DND-41 (cell line): ENCODE results near the gene SLC44A2.

Experiments
- ATAC-seq: fragments of 200-7000 bp; cut with Tn5 transposase; 3 replicates; pipeline ENCODE4 v1.9.1; 2021; ENCODE audit warnings: low read depth; ENCODE audit not compliant: insufficient read depth
- DNase-seq: peaks from one replicate; pipeline ENCODE4 v3.0.0-alpha.2; 2020
- H2AFZ ChIP-seq: 2 replicates; pipeline ENCODE4 v1.6.0; 2012; ENCODE audit warnings: low read depth, low read length
- H3K27ac ChIP-seq: 2 replicates; pipeline ENCODE4 v1.5.1; 2012; ENCODE audit warnings: low read length, inconsistent platforms
- H3K27me3 ChIP-seq: fragments of 200-600 bp; sonication (generic); 2 replicates; pipeline ENCODE4 v1.6.0; 2012; ENCODE audit warnings: low read length, mild to moderate bottlenecking, inconsistent platforms; ENCODE audit not compliant: insufficient read depth, poor library complexity
- H3K36me3 ChIP-seq: 2 replicates; pipeline ENCODE4 v1.5.1; 2012; ENCODE audit warnings: low read length, inconsistent platforms; ENCODE audit not compliant: insufficient read depth
- H3K4me1 ChIP-seq: 2 replicates; pipeline ENCODE4 v1.5.1; 2012; ENCODE audit warnings: mild to moderate bottlenecking, low read length; ENCODE audit not compliant: insufficient read depth
- H3K4me2 ChIP-seq: 2 replicates; pipeline ENCODE4 v1.6.0; 2012; ENCODE audit warnings: mild to moderate bottlenecking, moderate library complexity, low read length, inconsistent platforms; ENCODE audit not compliant: insufficient read depth
- H3K4me3 ChIP-seq, 2 experiments: fragments of 200-600 bp in 1 of 2; shearing (Covaris generic) in 1 of 2; 2 replicates each; pipeline ENCODE4 v1.5.1; 2012 to 2016; ENCODE audit warnings: inconsistent platforms in 2 of 2, low read length in 2 of 2, mild to moderate bottlenecking in 2 of 2, low read depth in 1 of 2, moderate library complexity in 1 of 2
- H3K79me2 ChIP-seq: 2 replicates; pipeline ENCODE4 v1.6.0; 2012; ENCODE audit warnings: low read length, inconsistent platforms; ENCODE audit not compliant: insufficient read depth
- H3K9ac ChIP-seq: 2 replicates; pipeline ENCODE4 v1.6.0; 2012; ENCODE audit warnings: low read depth, mild to moderate bottlenecking, inconsistent platforms, low read length, moderate library complexity
- H3K9me3 ChIP-seq: 2 replicates; pipeline ENCODE4 v1.5.1; 2012; ENCODE audit warnings: low read length, moderate library complexity, mild to moderate bottlenecking, inconsistent platforms; ENCODE audit not compliant: insufficient read depth, severe bottlenecking
- H4K20me1 ChIP-seq: 2 replicates; pipeline ENCODE4 v1.6.0; 2012; ENCODE audit warnings: low read length; ENCODE audit not compliant: insufficient read depth
- EZH2 ChIP-seq: IDR thresholded peaks from 3 replicates; pipeline ENCODE4 v1.6.1; 2012; ENCODE audit warnings: borderline replicate concordance, low read depth, mild to moderate bottlenecking, moderate library complexity, low read length, inconsistent platforms; ENCODE audit not compliant: severe bottlenecking
- TF ChIP-seq, protein P1 (sequence below): IDR thresholded peaks from 2 replicates; pipeline ENCODE4 v1.5.1; 2012; ENCODE audit warnings: borderline replicate concordance, low read length, moderate library complexity, mild to moderate bottlenecking; ENCODE audit not compliant: poor library complexity, severe bottlenecking; ENCODE audit errors: extremely low read depth

The SLC44A2 gene

DNA sequence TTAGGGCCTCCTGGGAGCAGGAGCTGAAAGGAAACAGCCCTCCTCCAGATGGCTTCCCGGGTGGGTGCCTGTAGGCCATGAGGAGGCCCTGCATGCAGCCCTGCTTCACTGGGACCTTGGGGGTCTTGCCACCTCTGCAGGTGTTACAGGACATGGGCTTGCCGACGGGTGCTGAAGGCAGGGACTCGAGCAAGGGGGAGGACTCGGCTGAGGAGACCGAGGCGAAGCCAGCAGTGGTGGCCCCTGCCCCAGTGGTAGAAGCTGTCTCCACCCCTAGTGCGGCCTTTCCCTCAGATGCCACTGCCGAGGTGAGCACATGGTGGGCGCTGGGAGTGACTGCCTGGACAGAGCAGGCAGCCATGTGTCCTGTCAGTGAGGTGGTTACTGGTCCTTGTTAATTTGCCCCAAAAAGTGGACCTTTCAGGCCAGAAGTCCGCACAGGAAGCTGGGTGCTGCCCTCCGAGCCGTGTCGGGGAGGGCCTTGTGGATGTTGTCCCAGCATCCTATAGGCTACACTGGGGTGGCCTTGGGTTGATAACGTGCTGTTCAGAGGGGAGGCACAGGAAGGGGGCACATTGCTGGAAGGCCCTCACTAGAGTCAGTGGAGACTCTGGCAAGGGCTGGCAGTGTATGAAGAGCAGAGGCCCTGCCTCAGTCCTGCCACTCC is 57.2 kb downstream of the SLC44A2 start:
- no peak overlapping the region for H3K27ac ChIP-seq
- TF ChIP-seq, protein P1, sequence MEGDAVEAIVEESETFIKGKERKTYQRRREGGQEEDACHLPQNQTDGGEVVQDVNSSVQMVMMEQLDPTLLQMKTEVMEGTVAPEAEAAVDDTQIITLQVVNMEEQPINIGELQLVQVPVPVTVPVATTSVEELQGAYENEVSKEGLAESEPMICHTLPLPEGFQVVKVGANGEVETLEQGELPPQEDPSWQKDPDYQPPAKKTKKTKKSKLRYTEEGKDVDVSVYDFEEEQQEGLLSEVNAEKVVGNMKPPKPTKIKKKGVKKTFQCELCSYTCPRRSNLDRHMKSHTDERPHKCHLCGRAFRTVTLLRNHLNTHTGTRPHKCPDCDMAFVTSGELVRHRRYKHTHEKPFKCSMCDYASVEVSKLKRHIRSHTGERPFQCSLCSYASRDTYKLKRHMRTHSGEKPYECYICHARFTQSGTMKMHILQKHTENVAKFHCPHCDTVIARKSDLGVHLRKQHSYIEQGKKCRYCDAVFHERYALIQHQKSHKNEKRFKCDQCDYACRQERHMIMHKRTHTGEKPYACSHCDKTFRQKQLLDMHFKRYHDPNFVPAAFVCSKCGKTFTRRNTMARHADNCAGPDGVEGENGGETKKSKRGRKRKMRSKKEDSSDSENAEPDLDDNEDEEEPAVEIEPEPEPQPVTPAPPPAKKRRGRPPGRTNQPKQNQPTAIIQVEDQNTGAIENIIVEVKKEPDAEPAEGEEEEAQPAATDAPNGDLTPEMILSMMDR, result no peak
- no peak for TF ChIP-seq EZH2
- H3K79me2 ChIP-seq, result peaks cover 94% of the 10 kb centered on the region
- ATAC-seq (peak; percentile 13; the same call in 1 of the 3 replicates), DNase-seq (no peak)
- no peak overlapping the region for H3K4me2 ChIP-seq
- no peaks in the 10 kb centered on the region for H3K9me3 ChIP-seq
- H3K27me3 ChIP-seq, result no peaks in the 10 kb centered on the region
- no peak overlapping the region for H3K9ac ChIP-seq
- no peak overlapping the region for H2AFZ ChIP-seq
- H3K36me3 ChIP-seq, result peaks cover 100% of the 10 kb centered on the region
- no peak overlapping the region for H3K4me3 ChIP-seq
- no peaks in the 10 kb centered on the region for H3K4me1 ChIP-seq
- peaks cover 94% of the 10 kb centered on the region for H4K20me1 ChIP-seq

DNA sequence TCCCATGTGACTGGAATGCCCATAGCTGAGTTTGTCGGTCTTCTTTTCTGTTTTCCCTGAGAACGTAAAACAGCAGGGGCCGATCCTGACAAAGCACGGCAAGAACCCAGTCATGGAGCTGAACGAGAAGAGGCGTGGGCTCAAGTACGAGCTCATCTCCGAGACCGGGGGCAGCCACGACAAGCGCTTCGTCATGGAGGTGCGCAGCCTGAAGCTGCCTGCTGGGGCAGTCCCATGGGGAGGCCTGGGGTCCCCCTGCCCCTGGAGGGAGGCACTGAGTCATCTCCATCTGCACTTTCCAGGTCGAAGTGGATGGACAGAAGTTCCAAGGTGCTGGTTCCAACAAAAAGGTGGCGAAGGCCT is 57.7 kb downstream of the SLC44A2 start:
- Histone ChIP-seq H4K20me1 (peaks cover 94% of the 10 kb centered on the region), H3K27me3 (no peaks in the 10 kb centered on the region), H3K4me3 (no peak overlapping the region), H3K9me3 (no peaks in the 10 kb centered on the region), H3K79me2 (peaks cover 94% of the 10 kb centered on the region), H2AFZ (no peak overlapping the region), H3K4me1 (no peaks in the 10 kb centered on the region), H3K27ac (no peak overlapping the region), H3K9ac (no peak overlapping the region), H3K4me2 (no peak overlapping the region), H3K36me3 (peaks cover 100% of the 10 kb centered on the region)
- TF ChIP-seq, protein P1, result no peak
- no peak for TF ChIP-seq EZH2
- no peak for ATAC-seq
- DNase-seq, result no peak

DNA sequence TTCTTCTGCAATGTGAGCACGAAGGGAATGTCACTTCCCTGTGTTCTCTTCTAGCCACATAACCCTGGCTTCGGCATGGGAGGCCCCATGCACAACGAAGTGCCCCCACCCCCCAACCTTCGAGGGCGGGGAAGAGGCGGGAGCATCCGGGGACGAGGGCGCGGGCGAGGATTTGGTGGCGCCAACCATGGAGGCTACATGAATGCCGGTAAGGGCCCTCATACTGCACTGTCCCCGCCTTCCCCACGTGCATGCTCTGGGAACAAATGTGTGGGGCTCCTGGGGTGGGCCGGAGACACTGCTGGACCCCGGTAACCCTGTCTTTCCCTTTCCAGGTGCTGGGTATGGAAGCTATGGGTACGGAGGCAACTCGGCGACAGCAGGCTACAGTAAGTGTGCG is 58.2 kb downstream of the SLC44A2 start:
- Histone ChIP-seq H2AFZ (no peak overlapping the region), H3K27ac (no peak overlapping the region), H3K27me3 (no peaks in the 10 kb centered on the region), H3K36me3 (peaks cover 100% of the 10 kb centered on the region), H3K4me1 (no peaks in the 10 kb centered on the region), H4K20me1 (peaks cover 95% of the 10 kb centered on the region), H3K9ac (no peak overlapping the region), H3K4me2 (no peak overlapping the region), H3K9me3 (no peaks in the 10 kb centered on the region), H3K79me2 (peaks cover 90% of the 10 kb centered on the region), H3K4me3 (no peak overlapping the region)
- no peak for ATAC-seq
- DNase-seq, result no peak
- TF ChIP-seq EZH2, result no peak
- TF ChIP-seq, protein P1, result no peak

DNA sequence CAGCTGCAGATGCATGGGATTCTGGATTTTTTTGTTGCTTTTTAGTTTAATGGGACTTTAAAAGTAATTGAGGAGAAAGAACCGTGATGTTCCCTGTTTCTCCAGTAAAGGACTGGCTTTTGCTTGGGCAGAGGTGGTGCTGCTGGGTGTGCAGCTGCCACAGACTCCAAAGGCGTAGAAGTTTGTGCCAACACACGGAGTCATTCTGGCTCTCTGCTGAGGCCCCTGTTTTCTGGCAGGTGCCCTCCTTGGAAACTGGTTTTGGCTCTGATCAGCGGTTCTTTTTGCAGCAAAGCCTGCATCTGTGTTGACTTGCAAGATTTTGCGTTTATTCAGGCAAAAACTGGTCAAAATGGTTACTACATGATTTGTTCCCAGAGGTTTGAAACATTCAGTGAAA is 59.9 kb downstream of the SLC44A2 start:
- H3K4me3 ChIP-seq, result no peak overlapping the region
- no peak overlapping the region for H3K4me2 ChIP-seq
- H3K9ac ChIP-seq, result no peak overlapping the region
- H3K27ac ChIP-seq, result no peak overlapping the region
- no peak overlapping the region for H2AFZ ChIP-seq
- peaks cover 100% of the 10 kb centered on the region for H3K36me3 ChIP-seq
- ATAC-seq (no peak), DNase-seq (no peak)
- H3K9me3 ChIP-seq, result no peaks in the 10 kb centered on the region
- peaks cover 80% of the 10 kb centered on the region for H3K79me2 ChIP-seq
- H3K4me1 ChIP-seq, result no peaks in the 10 kb centered on the region
- peaks cover 93% of the 10 kb centered on the region for H4K20me1 ChIP-seq
- no peak for TF ChIP-seq EZH2
- TF ChIP-seq, protein P1, result no peak
- H3K27me3 ChIP-seq, result no peaks in the 10 kb centered on the region
